Spleen (tissue), 11 donors: ENCODE measurements around the gene MAMDC4. TPM values are rescaled to one million over a fixed set of nuclear protein-coding genes. Genes with fewer than 3 reads are reported as not detected.
"Not testable (repeated sequence)": the region's sequence is repeated elsewhere in the genome, so short reads cannot be mapped to it uniquely, and the experiment has no call there.

Experiments
- DNase-seq: peaks from one replicate; pipeline ENCODE4 v3.0.0-alpha.2; 2020
- H3K27ac ChIP-seq, 8 donors: fragments of 200-600 bp; sonication (generic) in 7 of 8; 1 replicate in 4 of 8; 2 replicates in 4 of 8; pipeline versions ENCODE4 v1.5.0 to v1.8.0; 2016 to 2021; ENCODE audit warnings: inconsistent platforms in 4 of 8, mild to moderate bottlenecking in 4 of 8, moderate library complexity in 1 of 8
- H3K27me3 ChIP-seq, 7 donors: fragments of 200-600 bp; sonication (generic) in 6 of 7; replicated peaks in 1 of 7; 1 replicate in 4 of 7; 2 replicates in 3 of 7; pipeline versions ENCODE4 v1.5.0 to v1.8.0; 2016 to 2021; ENCODE audit warnings: inconsistent platforms in 3 of 7, mild to moderate bottlenecking in 1 of 7
- H3K36me3 ChIP-seq, 6 donors: fragments of 200-600 bp; sonication (generic) in 5 of 6; 1 replicate in 4 of 6; 2 replicates in 2 of 6; pipeline versions ENCODE4 v1.5.0 to v1.8.0; 2016 to 2021; ENCODE audit warnings: inconsistent platforms in 2 of 6
- H3K4me1 ChIP-seq, 6 donors: fragments of 200-600 bp; sonication (generic) in 5 of 6; 1 replicate in 3 of 6; 2 replicates in 3 of 6; pipeline versions ENCODE4 v1.5.0 to v1.8.0; 2016 to 2021; ENCODE audit warnings: inconsistent platforms in 3 of 6
- H3K4me3 ChIP-seq, 8 donors: fragments of 200-600 bp; sonication (generic) in 7 of 8; 1 replicate in 4 of 8; 2 replicates in 4 of 8; pipeline versions ENCODE4 v1.5.0 to v1.8.0; 2016 to 2021; ENCODE audit warnings: inconsistent platforms in 4 of 8, mild to moderate bottlenecking in 4 of 8, moderate library complexity in 2 of 8
- H3K9me3 ChIP-seq, 8 donors: fragments of 200-600 bp; sonication (generic) in 7 of 8; 1 replicate in 4 of 8; 2 replicates in 4 of 8; pipeline versions ENCODE4 v1.5.0 to v1.8.0; 2016 to 2021; ENCODE audit warnings: inconsistent platforms in 4 of 8
- POLR2A ChIP-seq, 3 donors: fragments of 450-650 bp; IDR thresholded peaks; one replicate each; pipeline ENCODE4 v1.5.1; 2017; ENCODE audit warnings: antibody characterized with exemption in 3 of 3, mild to moderate bottlenecking in 1 of 3
- POLR2AphosphoS5 ChIP-seq, 3 donors: sonication (generic); formaldehyde crosslinking; IDR thresholded peaks; one replicate each; pipeline ENCODE4 v1.5.1; 2017; ENCODE audit warnings: antibody characterized with exemption in 3 of 3
- WGBS, 5 donors: extraction: QIAGEN DNeasy Blood & Tissue Kit in 3 of 5; methylation state at CpG; one replicate each; pipeline versions ENCODE4 v1.1.5 to v1.1.7; 2013 to 2018; 5-methylcytosine and 5-hydroxymethylcytosine counted together
- intact Hi-C: fragments of 100-400 bp; cut with DNase I; formaldehyde crosslinking; loops from one replicate; pipeline ENCODE4 v1.15.0; 2023; ENCODE audit warnings: low total_unique reads
- polyA plus RNA-seq, 3 donors: library from polyadenylated mRNA; stranded (reverse); fragments of 200-250 nt; gene quantifications; one replicate each; pipeline ENCODE4 v1.2.1, GENCODE V29; 2013
- total RNA-seq, 7 donors: library from RNA; depleted of rRNA in 3 of 7; stranded (reverse); fragments of >200 nt in 3 of 7; fragmentation: NEBNext Ultra II Directional in 4 of 7; extraction: Animal tissue kit (Norgen Biotek cat#: 25700) in 4 of 7; gene quantifications; one replicate each; pipeline versions ENCODE4 v1.1.0 to v1.2.1, GENCODE V29; 2016 to 2021
- TF ChIP-seq, protein P1 (sequence below), 11 experiments: fragments of 200-600 bp in 7 of 11; fragments of 450-650 bp in 4 of 11; sonication (generic) in 4 of 11; IDR thresholded peaks in 8 of 11; conservative IDR thresholded peaks in 3 of 11; 1 replicate in 7 of 11; 2 replicates in 4 of 11; pipeline versions ENCODE4 v1.4.0 to v1.8.0; 2016 to 2021; ENCODE audit warnings: antibody characterized with exemption in 11 of 11, inconsistent platforms in 4 of 11, mild to moderate bottlenecking in 1 of 11
- donor health status: healthy with polysubstance abuse.
- donor health status: DM: no; HTN: no; CAD: no; lungs with moderate emphysema.
- donor health status: DM: no; HTN: no; CAD: no.
- donor health status: Bipolar disorder and iron deficiency.
- donor health status: healthy.
- donor health status: DM: no; HTN: no; CAD: no.
- donor health status: DM: yes; HTN: yes; CAD: no.

Gene MAMDC4
- total and polyA plus RNA-seq, 10 donors, result 4.9 to 32.0 (median 12.0) TPM

DNA sequence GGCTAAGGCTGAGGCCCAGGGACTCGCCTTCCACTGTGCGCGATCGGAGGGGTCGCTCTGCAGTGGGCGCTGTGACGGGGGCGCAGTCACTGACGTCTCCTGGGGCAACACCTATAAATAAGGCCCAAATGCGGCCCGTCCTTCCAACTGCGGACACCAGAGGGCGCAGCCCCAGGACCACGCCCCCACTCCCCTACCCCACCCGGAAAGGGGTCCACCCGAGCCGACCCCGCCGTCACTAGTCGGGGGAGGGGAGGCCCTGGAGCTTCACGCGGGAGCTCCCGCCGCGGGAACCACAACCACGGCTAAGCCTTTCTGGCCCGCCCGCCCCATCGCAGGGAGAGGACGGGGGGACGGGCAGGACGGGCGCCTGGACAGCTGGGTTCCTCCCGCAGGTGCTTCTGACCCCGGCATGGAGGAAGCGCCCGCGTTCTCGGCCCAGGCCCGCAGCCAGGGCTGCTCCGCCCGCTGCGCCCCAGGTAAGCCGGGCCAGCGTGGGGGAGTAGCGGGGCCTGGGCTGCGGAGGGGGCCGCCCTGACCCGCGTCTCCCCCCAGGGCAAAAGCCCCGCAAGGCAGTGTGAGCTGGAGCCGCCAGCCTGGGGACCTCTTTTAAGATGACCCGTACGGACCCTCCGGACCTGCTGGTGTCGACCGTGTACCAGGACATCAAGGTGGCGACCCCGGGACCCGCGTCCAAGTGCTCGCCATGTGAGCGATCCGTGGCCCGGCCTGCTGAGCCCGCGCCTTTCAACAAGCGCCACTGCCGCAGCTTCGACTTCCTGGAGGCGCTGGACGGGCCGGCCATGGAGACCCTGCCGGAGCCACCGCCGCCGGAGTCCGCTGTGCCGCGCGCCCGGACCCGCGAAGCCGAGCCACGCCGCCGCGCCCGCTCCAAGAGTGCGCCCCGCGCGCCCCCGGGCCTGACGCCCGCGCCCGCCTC, 8.1 kb upstream of the MAMDC4 start:
- DNase-seq, H3K9me3 ChIP-seq: not testable (repeated sequence)
- Histone ChIP-seq H3K36me3 (peaks cover 0 to 40% (median 16%) of the 10 kb centered on the region in 6 donors), H3K27ac (peak overlapping the region in 5 of 8 donors; percentile 81 to 90 (median 87)), H3K4me1 (peaks cover 39 to 91% (median 75%) of the 10 kb centered on the region in 6 donors), H3K27me3 (peaks cover 0 to 57% (median 45%) of the 10 kb centered on the region in 7 donors), H3K4me3 (peak overlapping the region in 6 of 8 donors; percentile 55 to 95 (median 66))
- intact Hi-C loops, result loop anchor here (10.0 kb wide), 1 partner anchor 101 kb away; the partner anchor contains the start of genes C8G and FBXW5
- WGBS, 5 donors, result 8 to 22% (median 14%) methylated on average over 8 to 99 of the region's 99 CpGs
- TF ChIP-seq, protein P1, sequence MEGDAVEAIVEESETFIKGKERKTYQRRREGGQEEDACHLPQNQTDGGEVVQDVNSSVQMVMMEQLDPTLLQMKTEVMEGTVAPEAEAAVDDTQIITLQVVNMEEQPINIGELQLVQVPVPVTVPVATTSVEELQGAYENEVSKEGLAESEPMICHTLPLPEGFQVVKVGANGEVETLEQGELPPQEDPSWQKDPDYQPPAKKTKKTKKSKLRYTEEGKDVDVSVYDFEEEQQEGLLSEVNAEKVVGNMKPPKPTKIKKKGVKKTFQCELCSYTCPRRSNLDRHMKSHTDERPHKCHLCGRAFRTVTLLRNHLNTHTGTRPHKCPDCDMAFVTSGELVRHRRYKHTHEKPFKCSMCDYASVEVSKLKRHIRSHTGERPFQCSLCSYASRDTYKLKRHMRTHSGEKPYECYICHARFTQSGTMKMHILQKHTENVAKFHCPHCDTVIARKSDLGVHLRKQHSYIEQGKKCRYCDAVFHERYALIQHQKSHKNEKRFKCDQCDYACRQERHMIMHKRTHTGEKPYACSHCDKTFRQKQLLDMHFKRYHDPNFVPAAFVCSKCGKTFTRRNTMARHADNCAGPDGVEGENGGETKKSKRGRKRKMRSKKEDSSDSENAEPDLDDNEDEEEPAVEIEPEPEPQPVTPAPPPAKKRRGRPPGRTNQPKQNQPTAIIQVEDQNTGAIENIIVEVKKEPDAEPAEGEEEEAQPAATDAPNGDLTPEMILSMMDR (IDR thresholded peaks at IDR 0.05 in 8 of 11, conservative IDR thresholded peaks at IDR 0.05 in 3 of 11), result peak in 10 of 11 experiments; percentile 11 to 84 (median 70)
- TF ChIP-seq POLR2AphosphoS5 (IDR thresholded peaks at IDR 0.05), result peak in 1 of 3 donors; percentile 20

DNA sequence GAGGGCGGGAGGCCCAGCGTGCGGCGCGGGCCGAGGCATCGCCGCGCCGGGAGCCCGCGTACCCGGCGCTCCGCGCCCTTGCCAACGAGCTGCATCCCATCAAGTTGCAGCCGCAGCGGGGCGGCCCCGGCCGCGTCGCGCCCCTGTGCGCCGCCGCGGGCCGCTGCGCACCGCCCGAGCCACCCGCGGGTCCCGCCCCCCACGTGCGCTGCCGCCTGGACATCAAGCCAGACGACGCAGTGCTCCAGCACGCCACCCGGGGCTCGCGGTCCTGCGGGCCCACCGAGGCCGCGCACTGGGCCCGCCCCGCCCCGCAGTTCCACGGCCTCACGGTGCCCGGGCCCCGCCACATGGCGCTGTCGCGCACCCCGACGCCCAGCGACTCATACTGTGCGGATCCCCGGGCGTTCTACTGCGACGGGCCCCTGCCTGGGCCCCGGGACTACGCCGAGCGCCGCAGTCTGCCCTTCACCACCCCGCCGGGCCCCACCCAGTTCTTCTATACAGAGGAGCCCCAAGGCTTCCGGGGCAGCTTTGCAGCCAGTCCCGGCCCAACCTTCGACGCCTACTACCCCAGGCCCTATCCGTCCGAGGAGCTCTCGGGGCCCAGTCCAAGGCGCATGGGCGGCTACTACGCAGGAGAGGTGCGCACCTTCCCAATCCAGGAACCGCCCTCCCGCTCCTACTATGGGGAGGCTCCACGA, 7.2 kb upstream of the MAMDC4 start:
- no peak for DNase-seq
- TF ChIP-seq POLR2A (IDR thresholded peaks at IDR 0.05) (no peak), POLR2AphosphoS5 (IDR thresholded peaks at IDR 0.05) (no peak)
- TF ChIP-seq, protein P1 (IDR thresholded peaks at IDR 0.05 in 8 of 11, conservative IDR thresholded peaks at IDR 0.05 in 3 of 11), result no peak
- intact Hi-C loops, result loop anchor here (10.0 kb wide), 1 partner anchor 100 kb away; the partner anchor contains the start of genes C8G and FBXW5
- Histone ChIP-seq H3K36me3 (peaks cover 0 to 32% (median 8%) of the 10 kb centered on the region in 6 donors), H3K4me3 (peak overlapping the region in 1 of 8 donors; percentile 95), H3K27me3 (peaks cover 0 to 57% (median 45%) of the 10 kb centered on the region in 7 donors), H3K9me3 (no peaks in the 10 kb centered on the region), H3K27ac (no peak overlapping the region), H3K4me1 (peaks cover 41 to 88% (median 79%) of the 10 kb centered on the region in 6 donors)
- WGBS, 5 donors, result 26 to 62% (median 31%) methylated on average over 27 to 88 of the region's 88 CpGs

DNA sequence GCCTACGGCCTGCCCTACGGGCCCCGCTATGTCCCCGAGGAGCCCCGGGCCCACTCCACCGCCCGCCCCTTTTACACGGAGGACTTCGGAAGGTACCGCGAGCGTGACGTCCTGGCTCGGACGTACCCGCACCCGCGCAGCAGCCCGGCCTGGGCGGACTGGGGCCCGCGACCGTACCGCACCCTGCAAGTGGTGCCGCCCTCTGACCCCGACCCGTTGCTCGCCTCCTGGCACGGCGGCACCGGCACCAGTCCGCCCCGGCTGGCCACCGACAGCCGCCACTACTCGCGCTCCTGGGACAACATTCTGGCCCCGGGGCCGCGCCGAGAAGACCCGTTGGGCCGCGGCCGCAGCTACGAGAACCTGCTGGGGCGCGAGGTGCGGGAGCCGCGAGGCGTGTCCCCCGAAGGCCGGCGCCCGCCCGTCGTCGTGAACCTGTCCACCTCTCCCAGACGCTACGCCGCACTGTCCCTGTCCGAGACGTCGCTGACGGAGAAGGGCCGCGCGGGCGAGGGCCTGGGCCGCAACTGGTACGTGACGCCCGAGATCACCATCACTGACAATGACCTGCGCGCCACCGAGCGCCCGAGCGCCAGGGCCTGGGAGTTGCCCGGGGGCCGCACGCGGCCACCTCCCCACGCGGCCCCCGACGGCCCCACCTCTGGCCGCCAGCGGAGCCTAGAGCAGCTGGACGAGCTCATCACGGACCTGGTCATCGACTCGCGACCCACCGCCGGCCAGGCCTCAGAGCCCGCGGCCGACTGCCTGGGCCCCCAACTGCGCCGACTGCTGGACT, 6.5 kb upstream of the MAMDC4 start:
- Histone ChIP-seq H3K4me3 (peak overlapping the region in 1 of 8 donors; percentile 13), H3K27me3 (peaks cover 0 to 57% (median 45%) of the 10 kb centered on the region in 7 donors), H3K36me3 (peaks cover 0 to 31% (median 3%) of the 10 kb centered on the region in 6 donors), H3K9me3 (no peaks in the 10 kb centered on the region), H3K27ac (no peak overlapping the region), H3K4me1 (peaks cover 49 to 88% (median 79%) of the 10 kb centered on the region in 6 donors)
- peak in 1 of 3 donors; percentile 13 for TF ChIP-seq POLR2AphosphoS5 (IDR thresholded peaks at IDR 0.05)
- TF ChIP-seq, protein P1 (IDR thresholded peaks at IDR 0.05 in 8 of 11, conservative IDR thresholded peaks at IDR 0.05 in 3 of 11), result no peak
- 41 to 59% (median 44%) methylated on average over 27 to 102 of the region's 102 CpGs for WGBS, 5 donors
- DNase-seq, result no peak
- intact Hi-C loops, result loop anchor here (10.0 kb wide), 1 partner anchor 99 kb away; the partner anchor contains the start of genes C8G and FBXW5
